HG03521 (cell line): ENCODE results near the gene CAMKMT.

Experiments
- ATAC-seq: cut with Tn5 transposase; IDR thresholded peaks from one replicate; pipeline ENCODE4 v1.9.1; 2021; ENCODE audit warnings: mild to moderate bottlenecking, moderate library complexity; ENCODE audit not compliant: unreplicated experiment

CAMKMT gene

GRCh38 chr2:44817673-44818335 lies 456.1 kb downstream of the CAMKMT start:
- ATAC-seq = no peak

- no peak for ATAC-seq
These were observed 457.3 kb downstream of the CAMKMT start for GRCh38 chr2:44819061-44819460.

- ATAC-seq = no peak
These were observed 459.8 kb downstream of the CAMKMT start for GRCh38 chr2:44821500-44821899.

GRCh38 chr2:44822174-44822573 lies 460.4 kb downstream of the CAMKMT start:
- ATAC-seq = no peak
